Neutrophil (primary cell): ENCODE data around the gene CDK5R1.
A peak's percentile ranks its signal among the peaks of the same experiment; 100 is the strongest.

Experiments used
- H3K27ac ChIP-seq: fragments of 200-600 bp; sonication (generic); 2 replicates; pipeline ENCODE4 v1.5.1; 2016; ENCODE audit warnings: mild to moderate bottlenecking, moderate library complexity
- H3K27me3 ChIP-seq: fragments of 200-600 bp; sonication (generic); 2 replicates; pipeline ENCODE4 v1.6.0; 2016; ENCODE audit warnings: mild to moderate bottlenecking
- H3K36me3 ChIP-seq: fragments of 200-600 bp; sonication (generic); 2 replicates; pipeline ENCODE4 v1.5.1; 2017
- H3K4me1 ChIP-seq, 2 experiments: fragments of 200-600 bp in 1 of 2; sonication (generic) in 1 of 2; 1 replicate in 1 of 2; 2 replicates in 1 of 2; pipeline versions ENCODE4 v1.5.1 to v1.6.1; 2013 to 2016; ENCODE audit warnings: low read depth in 1 of 2, low read length in 1 of 2, mild to moderate bottlenecking in 1 of 2, moderate library complexity in 1 of 2; ENCODE audit not compliant: control insufficient read depth in 1 of 2, insufficient read depth in 1 of 2
- H3K4me3 ChIP-seq, 2 experiments: fragments of 200-600 bp in 1 of 2; sonication (generic) in 1 of 2; 1 replicate in 1 of 2; 2 replicates in 1 of 2; pipeline ENCODE4 v1.5.1; 2013 to 2016; ENCODE audit warnings: low read depth in 1 of 2, low read length in 1 of 2, mild to moderate bottlenecking in 1 of 2, moderate library complexity in 1 of 2
- H3K9me3 ChIP-seq: fragments of 200-600 bp; sonication (generic); 2 replicates; pipeline ENCODE4 v1.5.1; 2016
- CTCF ChIP-seq: fragments of 200-600 bp; sonication (generic); IDR thresholded peaks from 2 replicates; pipeline ENCODE4 v1.5.1; 2016; ENCODE audit warnings: antibody characterized with exemption

CDK5R1 gene

GRCh38 chr17:32482568-32483320, 4.0 kb upstream of the CDK5R1 start:
- no peak overlapping the region for H3K27ac ChIP-seq
- H3K36me3 ChIP-seq = peaks cover 41% of the 10 kb centered on the region
- no peak overlapping the region for H3K4me3 ChIP-seq
- peaks cover 3% of the 10 kb centered on the region for H3K27me3 ChIP-seq
- H3K9me3 ChIP-seq = no peaks in the 10 kb centered on the region
- no peak for TF ChIP-seq CTCF
- peaks cover 14 to 18% of the 10 kb centered on the region in 2 experiments for H3K4me1 ChIP-seq

GRCh38 chr17:32483451-32484019, 3.3 kb upstream of the CDK5R1 start:
- Histone ChIP-seq H3K9me3 (no peaks in the 10 kb centered on the region), H3K27ac (no peak overlapping the region), H3K36me3 (peaks cover 41% of the 10 kb centered on the region), H3K27me3 (peaks cover 3% of the 10 kb centered on the region), H3K4me1 (peaks cover 22 to 26% of the 10 kb centered on the region in 2 experiments), H3K4me3 (no peak overlapping the region)
- peak; percentile 53 for TF ChIP-seq CTCF

- Histone ChIP-seq H3K9me3 (no peaks in the 10 kb centered on the region), H3K27ac (no peak overlapping the region), H3K4me3 (no peak overlapping the region), H3K27me3 (peaks cover 3% of the 10 kb centered on the region), H3K4me1 (peaks cover 27 to 31% of the 10 kb centered on the region in 2 experiments), H3K36me3 (peaks cover 41% of the 10 kb centered on the region)
- no peak for TF ChIP-seq CTCF
Observed at GRCh38 chr17:32484041-32484461, 2.7 kb upstream of the CDK5R1 start.

- H3K36me3 ChIP-seq = peaks cover 41% of the 10 kb centered on the region
- no peak overlapping the region for H3K4me3 ChIP-seq
- H3K4me1 ChIP-seq = peaks cover 33 to 36% of the 10 kb centered on the region in 2 experiments
- H3K27me3 ChIP-seq = peaks cover 3% of the 10 kb centered on the region
- no peak overlapping the region for H3K27ac ChIP-seq
- H3K9me3 ChIP-seq = no peaks in the 10 kb centered on the region
- no peak for TF ChIP-seq CTCF
Observed at GRCh38 chr17:32484628-32485027, 2.2 kb upstream of the CDK5R1 start.

- no peaks in the 10 kb centered on the region for H3K9me3 ChIP-seq
- no peak for TF ChIP-seq CTCF
- H3K4me1 ChIP-seq = peaks cover 42 to 45% of the 10 kb centered on the region in 2 experiments
Observed at GRCh38 chr17:32485261-32486110, 1.3 kb upstream of the CDK5R1 start.

More at GRCh38 chr17:32485261-32486110, 1.3 kb upstream of the CDK5R1 start:
- H3K27ac ChIP-seq = peak overlapping the region; percentile 76
- H3K36me3 ChIP-seq = peaks cover 41% of the 10 kb centered on the region
- H3K4me3 ChIP-seq = peak overlapping the region; percentile 51 to 94
- H3K27me3 ChIP-seq = peaks cover 3% of the 10 kb centered on the region
